ENCODE measurements around the gene SOWAHB. TPM values are rescaled to one million over a fixed set of nuclear protein-coding genes. Genes with fewer than 3 reads are reported as not detected.

Gene SOWAHB
- total and polyA plus RNA-seq, 9 donors = 0.05 to 0.32 (median 0.13) TPM

- WGBS (ENCODE audit: insufficient coverage) = 94% methylated on average over 8 of the region's 8 CpGs
- peaks cover 12% of the 10 kb centered on the region for H3K4me1 ChIP-seq (ENCODE audit: control insufficient read depth, insufficient read depth, low read length)
- no peak overlapping the region for H3K27ac ChIP-seq (ENCODE audit: low read length)
- no peaks in the 10 kb centered on the region for H3K36me3 ChIP-seq (ENCODE audit: control insufficient read depth, insufficient read depth, low read length)
- no peak for DNase-seq
- no peaks in the 10 kb centered on the region for H3K9me3 ChIP-seq (replicated peaks; ENCODE audit: control insufficient read depth, low read depth, low read length)
- H3K27me3 ChIP-seq (ENCODE audit: control insufficient read depth, insufficient read depth, low read length) = peaks cover 38% of the 10 kb centered on the region
- no peak overlapping the region for H3K4me3 ChIP-seq (ENCODE audit: low read length)
These were observed 1.9 kb downstream of the SOWAHB start for GRCh38 chr4:76896048-76896447.

- H3K27ac ChIP-seq (ENCODE audit: low read length) = no peak overlapping the region
- H3K9me3 ChIP-seq (replicated peaks; ENCODE audit: control insufficient read depth, low read depth, low read length) = no peaks in the 10 kb centered on the region
- H3K4me3 ChIP-seq (ENCODE audit: low read length) = no peak overlapping the region
- H3K4me1 ChIP-seq (ENCODE audit: control insufficient read depth, insufficient read depth, low read length) = peaks cover 12% of the 10 kb centered on the region
- no peaks in the 10 kb centered on the region for H3K36me3 ChIP-seq (ENCODE audit: control insufficient read depth, insufficient read depth, low read length)
- DNase-seq = no peak
- peaks cover 38% of the 10 kb centered on the region for H3K27me3 ChIP-seq (ENCODE audit: control insufficient read depth, insufficient read depth, low read length)
- 93% methylated on average over 5 of the region's 6 CpGs for WGBS (ENCODE audit: insufficient coverage)
These were observed 2.3 kb downstream of the SOWAHB start for GRCh38 chr4:76895619-76896018.

GRCh38 chr4:76894537-76895255 is 3.2 kb downstream of the SOWAHB start:
- 40% methylated on average over 1 of the region's 6 CpGs for WGBS (ENCODE audit: insufficient coverage)
- Histone ChIP-seq H3K9me3 (replicated peaks; ENCODE audit: control insufficient read depth, low read depth, low read length) (no peaks in the 10 kb centered on the region), H3K4me1 (ENCODE audit: control insufficient read depth, insufficient read depth, low read length) (peaks cover 12% of the 10 kb centered on the region), H3K27me3 (ENCODE audit: control insufficient read depth, insufficient read depth, low read length) (peaks cover 38% of the 10 kb centered on the region), H3K4me3 (ENCODE audit: low read length) (no peak overlapping the region), H3K27ac (ENCODE audit: low read length) (no peak overlapping the region), H3K36me3 (ENCODE audit: control insufficient read depth, insufficient read depth, low read length) (no peaks in the 10 kb centered on the region)
- DNase-seq = peak; percentile 79

GRCh38 chr4:76892601-76893000 is 5.3 kb downstream of the SOWAHB start:
- Histone ChIP-seq H3K27me3 (ENCODE audit: control insufficient read depth, insufficient read depth, low read length) (peaks cover 26% of the 10 kb centered on the region), H3K27ac (ENCODE audit: low read length) (no peak overlapping the region), H3K4me1 (ENCODE audit: control insufficient read depth, insufficient read depth, low read length) (peaks cover 10% of the 10 kb centered on the region), H3K36me3 (ENCODE audit: control insufficient read depth, insufficient read depth, low read length) (no peaks in the 10 kb centered on the region), H3K9me3 (replicated peaks; ENCODE audit: control insufficient read depth, low read depth, low read length) (no peaks in the 10 kb centered on the region), H3K4me3 (ENCODE audit: low read length) (no peak overlapping the region)
- no peak for DNase-seq
- WGBS (ENCODE audit: insufficient coverage) = no CpG with 5 or more reads among the region's 3 CpGs

GRCh38 chr4:76892001-76892400 is 5.9 kb downstream of the SOWAHB start:
- Histone ChIP-seq H3K4me1 (ENCODE audit: control insufficient read depth, insufficient read depth, low read length) (peaks cover 7% of the 10 kb centered on the region), H3K4me3 (ENCODE audit: low read length) (no peak overlapping the region), H3K27ac (ENCODE audit: low read length) (no peak overlapping the region), H3K9me3 (replicated peaks; ENCODE audit: control insufficient read depth, low read depth, low read length) (no peaks in the 10 kb centered on the region), H3K27me3 (ENCODE audit: control insufficient read depth, insufficient read depth, low read length) (peaks cover 22% of the 10 kb centered on the region), H3K36me3 (ENCODE audit: control insufficient read depth, insufficient read depth, low read length) (no peaks in the 10 kb centered on the region)
- no CpG with 5 or more reads among the region's 1 CpG for WGBS (ENCODE audit: insufficient coverage)
- no peak for DNase-seq

- Histone ChIP-seq H3K4me3 (ENCODE audit: low read length) (no peak overlapping the region), H3K27ac (ENCODE audit: low read length) (no peak overlapping the region), H3K27me3 (ENCODE audit: control insufficient read depth, insufficient read depth, low read length) (no peaks in the 10 kb centered on the region), H3K36me3 (ENCODE audit: control insufficient read depth, insufficient read depth, low read length) (no peaks in the 10 kb centered on the region), H3K4me1 (ENCODE audit: control insufficient read depth, insufficient read depth, low read length) (no peaks in the 10 kb centered on the region), H3K9me3 (replicated peaks; ENCODE audit: control insufficient read depth, low read depth, low read length) (no peaks in the 10 kb centered on the region)
- no peak for DNase-seq
- 82% methylated on average over 5 of the region's 7 CpGs for WGBS (ENCODE audit: insufficient coverage)
These were observed 11.0 kb downstream of the SOWAHB start for GRCh38 chr4:76886848-76887441.

GRCh38 chr4:76886214-76886613 is 11.7 kb downstream of the SOWAHB start:
- H3K4me1 ChIP-seq (ENCODE audit: control insufficient read depth, insufficient read depth, low read length) = no peaks in the 10 kb centered on the region
- DNase-seq = no peak
- no peaks in the 10 kb centered on the region for H3K36me3 ChIP-seq (ENCODE audit: control insufficient read depth, insufficient read depth, low read length)
- no peak overlapping the region for H3K27ac ChIP-seq (ENCODE audit: low read length)
- WGBS (ENCODE audit: insufficient coverage) = 92% methylated on average over 5 of the region's 5 CpGs
- H3K4me3 ChIP-seq (ENCODE audit: low read length) = no peak overlapping the region
- no peaks in the 10 kb centered on the region for H3K9me3 ChIP-seq (replicated peaks; ENCODE audit: control insufficient read depth, low read depth, low read length)
- H3K27me3 ChIP-seq (ENCODE audit: control insufficient read depth, insufficient read depth, low read length) = no peaks in the 10 kb centered on the region

GRCh38 chr4:76883147-76883546 is 14.8 kb downstream of the SOWAHB start:
- Histone ChIP-seq H3K4me3 (ENCODE audit: low read length) (no peak overlapping the region), H3K27me3 (ENCODE audit: control insufficient read depth, insufficient read depth, low read length) (no peaks in the 10 kb centered on the region), H3K27ac (ENCODE audit: low read length) (no peak overlapping the region), H3K9me3 (replicated peaks; ENCODE audit: control insufficient read depth, low read depth, low read length) (no peaks in the 10 kb centered on the region), H3K36me3 (ENCODE audit: control insufficient read depth, insufficient read depth, low read length) (no peaks in the 10 kb centered on the region), H3K4me1 (ENCODE audit: control insufficient read depth, insufficient read depth, low read length) (no peaks in the 10 kb centered on the region)
- no peak for DNase-seq
- WGBS (ENCODE audit: insufficient coverage) = no CpG with 5 or more reads among the region's 8 CpGs

GRCh38 chr4:76882630-76883029 is 15.3 kb downstream of the SOWAHB start:
- H3K27ac ChIP-seq (ENCODE audit: low read length) = no peak overlapping the region
- H3K9me3 ChIP-seq (replicated peaks; ENCODE audit: control insufficient read depth, low read depth, low read length) = no peaks in the 10 kb centered on the region
- no peaks in the 10 kb centered on the region for H3K27me3 ChIP-seq (ENCODE audit: control insufficient read depth, insufficient read depth, low read length)
- no peaks in the 10 kb centered on the region for H3K4me1 ChIP-seq (ENCODE audit: control insufficient read depth, insufficient read depth, low read length)
- no peaks in the 10 kb centered on the region for H3K36me3 ChIP-seq (ENCODE audit: control insufficient read depth, insufficient read depth, low read length)
- DNase-seq = no peak
- no peak overlapping the region for H3K4me3 ChIP-seq (ENCODE audit: low read length)
- 100% methylated on average over 2 of the region's 2 CpGs for WGBS (ENCODE audit: insufficient coverage)

- no peak for DNase-seq
- no CpG with 5 or more reads among the region's 1 CpG for WGBS (ENCODE audit: insufficient coverage)
- H3K27ac ChIP-seq (ENCODE audit: low read length) = no peak overlapping the region
- no peaks in the 10 kb centered on the region for H3K9me3 ChIP-seq (replicated peaks; ENCODE audit: control insufficient read depth, low read depth, low read length)
- H3K27me3 ChIP-seq (ENCODE audit: control insufficient read depth, insufficient read depth, low read length) = no peaks in the 10 kb centered on the region
- H3K4me3 ChIP-seq (ENCODE audit: low read length) = no peak overlapping the region
- no peaks in the 10 kb centered on the region for H3K36me3 ChIP-seq (ENCODE audit: control insufficient read depth, insufficient read depth, low read length)
- no peaks in the 10 kb centered on the region for H3K4me1 ChIP-seq (ENCODE audit: control insufficient read depth, insufficient read depth, low read length)
These were observed 16.6 kb downstream of the SOWAHB start for GRCh38 chr4:76881375-76881774.
